Activated T-cell treated with anti-CD3 and anti-CD28 coated beads for 4 hours (primary cell): ENCODE data around the gene SNX14.

ENCODE experiments used
- DNase-seq: peaks from one replicate; pipeline ENCODE4 v3.0.0-alpha.2; 2020

SNX14 gene

DNA sequence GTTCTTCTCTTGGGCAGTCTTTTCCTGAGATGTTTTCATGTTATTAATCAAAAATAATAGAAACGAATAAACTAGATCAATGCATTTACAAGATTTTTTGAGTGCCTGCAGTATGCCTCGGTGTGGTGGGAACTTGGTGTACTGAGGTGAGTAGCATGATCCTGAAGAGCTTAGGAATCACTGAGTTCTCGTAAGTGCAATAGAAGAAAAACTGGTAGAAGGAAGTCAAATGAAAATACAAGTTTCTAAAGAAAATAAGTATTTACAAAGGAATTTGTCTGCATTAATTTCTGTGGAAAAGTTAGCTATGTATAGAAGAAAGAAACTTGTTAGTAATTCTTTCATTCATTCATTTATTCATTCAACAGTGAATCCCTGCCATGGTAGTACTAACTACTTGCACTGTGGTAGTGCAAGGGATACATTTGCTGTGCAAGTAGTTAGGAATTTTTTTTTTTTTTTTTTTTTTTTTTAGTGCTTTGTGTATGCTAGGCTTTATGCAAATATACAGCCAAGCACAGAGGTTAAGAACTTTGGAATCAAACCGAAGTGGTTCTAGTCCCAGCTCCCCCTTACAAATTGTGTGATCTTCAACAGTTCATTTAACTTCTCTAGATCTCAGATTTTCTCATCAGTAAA lies 129.9 kb downstream of the SNX14 start:
- DNase-seq: no peak

DNA sequence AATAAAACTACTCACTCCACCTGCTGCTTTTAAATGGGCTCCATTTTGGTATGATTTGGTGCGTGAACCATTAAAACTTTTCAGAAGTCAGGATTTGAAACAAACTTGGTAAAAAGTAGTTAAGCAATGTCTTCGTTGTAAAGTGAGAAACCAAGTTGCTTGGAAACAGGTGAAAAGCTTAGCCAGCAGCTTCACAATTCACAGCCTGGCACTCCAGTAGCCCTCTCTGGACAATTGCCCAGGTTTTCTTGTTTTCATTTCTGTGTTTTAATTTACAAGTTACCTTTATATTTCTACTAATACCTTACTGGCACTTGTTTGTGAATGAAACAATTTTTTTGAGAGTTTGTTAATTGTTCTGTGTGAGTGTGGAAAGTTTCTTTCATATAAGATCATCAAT lies 131.0 kb downstream of the SNX14 start:
- no peak for DNase-seq

DNA sequence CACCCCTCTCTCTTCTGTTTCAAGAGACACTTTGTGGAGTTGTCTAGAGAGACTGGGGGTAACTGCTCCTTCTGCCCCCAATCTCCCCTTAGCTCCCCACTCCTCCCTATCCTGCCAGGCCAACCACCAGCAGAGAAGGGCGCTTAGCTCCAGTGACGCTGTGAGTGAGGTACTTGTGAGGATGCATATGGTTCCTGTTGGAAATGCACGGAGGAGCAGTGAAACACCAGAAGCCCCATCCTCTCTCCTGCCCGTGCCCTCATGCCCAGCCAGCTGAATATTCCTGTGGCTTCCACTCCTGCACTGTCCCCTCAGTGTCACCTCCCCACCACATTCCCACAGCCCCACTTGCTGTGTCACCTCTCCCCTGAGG lies 131.9 kb downstream of the SNX14 start:
- DNase-seq: no peak

DNA sequence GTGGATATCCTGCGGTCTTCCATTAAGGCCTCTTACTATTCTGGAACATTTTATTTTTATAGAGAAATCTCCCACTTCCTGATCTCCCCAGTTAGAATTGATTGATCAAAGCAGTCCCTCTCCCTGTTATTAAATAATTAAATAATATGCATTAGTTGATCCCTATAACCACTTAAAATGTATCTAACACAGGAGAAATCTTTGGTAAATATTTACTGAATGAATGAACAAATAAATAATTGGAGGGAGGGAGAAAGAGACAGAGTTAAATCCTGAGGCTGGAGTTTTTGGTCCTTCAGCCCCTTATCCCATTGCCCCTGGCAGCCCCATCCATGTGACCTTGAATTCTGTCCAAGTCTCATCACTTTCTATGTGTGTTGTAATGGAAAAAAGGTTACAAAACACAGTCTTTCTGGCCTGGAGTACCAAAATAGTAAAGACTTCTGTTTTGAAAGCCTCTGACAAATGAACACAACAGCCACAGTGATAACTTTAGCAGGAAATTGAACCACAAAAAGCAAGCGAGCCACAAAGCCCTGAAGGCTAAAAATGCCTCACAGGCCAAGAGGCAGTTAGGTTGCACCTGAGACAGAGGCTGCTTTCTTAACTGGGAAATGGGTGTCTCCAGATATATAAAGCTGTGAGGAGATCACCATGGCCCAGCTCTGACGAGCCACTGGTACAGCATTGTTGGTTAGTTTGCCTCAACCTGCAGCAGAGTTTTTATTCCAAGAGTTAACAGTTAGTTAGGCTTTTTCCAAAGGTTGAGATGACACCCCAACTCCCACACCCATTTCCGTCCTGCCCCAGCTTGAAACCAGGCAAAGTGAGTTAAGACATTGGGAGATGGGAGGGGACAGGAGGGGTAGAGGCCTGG lies 132.5 kb downstream of the SNX14 start:
- DNase-seq: no peak

DNA sequence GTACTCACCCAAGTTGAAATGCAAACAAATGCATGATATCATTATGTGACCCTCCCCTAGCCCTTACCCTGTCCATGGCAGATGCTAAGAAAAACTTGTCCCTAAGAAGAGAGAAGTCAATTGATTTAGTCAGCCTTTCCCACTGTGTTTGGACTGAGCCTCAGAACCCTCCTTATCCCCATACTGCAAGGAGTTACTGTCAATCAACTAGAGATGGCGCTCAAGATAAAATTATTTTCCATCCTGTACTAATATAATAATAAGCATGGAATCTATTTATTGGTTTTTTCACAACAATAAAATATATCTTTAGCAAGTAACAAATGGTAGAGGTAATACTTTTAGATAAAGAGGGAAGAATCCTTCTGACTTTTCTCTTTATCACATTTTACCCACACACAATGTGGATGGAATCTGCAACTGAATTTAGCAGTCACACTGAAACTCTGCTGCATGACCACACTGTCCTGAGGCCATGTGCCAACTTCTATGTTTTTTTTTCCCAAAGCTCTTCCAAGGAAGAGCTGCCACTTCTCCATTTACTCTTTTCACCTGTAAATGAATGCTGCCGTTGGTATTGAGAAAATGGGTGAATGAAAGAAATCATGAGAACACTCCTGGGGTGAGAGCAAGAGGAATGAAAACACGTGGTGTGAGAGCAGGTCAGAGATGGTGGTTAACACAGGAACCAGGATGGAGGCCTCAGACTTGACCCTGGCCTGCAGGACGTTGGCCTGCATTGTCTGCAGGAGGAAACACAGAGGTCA lies 133.3 kb downstream of the SNX14 start:
- DNase-seq: no peak

DNA sequence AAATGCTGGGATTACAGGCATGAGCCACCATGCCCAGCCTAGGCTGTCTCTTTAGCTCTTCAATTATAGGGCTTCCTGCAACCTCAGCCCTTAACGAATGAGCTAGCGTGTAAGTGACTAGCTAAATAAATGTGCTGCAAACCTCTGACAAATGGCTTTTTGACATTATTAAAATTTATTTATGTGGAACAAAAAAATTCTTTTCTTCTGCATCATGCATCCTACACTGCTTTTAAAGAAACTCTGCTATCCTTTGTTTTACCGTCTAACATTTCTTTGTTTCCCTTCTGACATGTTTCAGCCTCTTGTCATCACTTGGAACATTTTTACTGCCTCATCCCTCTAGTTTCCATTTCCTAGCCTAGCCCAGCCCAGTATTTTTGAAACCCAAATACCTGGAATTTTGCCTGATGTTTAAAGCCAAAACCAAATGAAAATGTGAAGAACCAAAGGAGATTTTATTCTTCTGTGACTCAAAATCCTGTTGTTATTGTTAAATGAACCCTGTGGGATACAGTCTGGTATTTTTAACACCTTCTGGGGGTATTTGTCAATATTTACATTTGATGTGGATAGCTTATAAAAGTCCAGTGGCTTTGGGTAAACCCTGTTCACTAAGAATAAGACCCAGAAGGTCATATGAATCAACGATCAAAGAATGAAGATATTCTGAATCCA lies 134.3 kb downstream of the SNX14 start:
- no peak for DNase-seq

DNA sequence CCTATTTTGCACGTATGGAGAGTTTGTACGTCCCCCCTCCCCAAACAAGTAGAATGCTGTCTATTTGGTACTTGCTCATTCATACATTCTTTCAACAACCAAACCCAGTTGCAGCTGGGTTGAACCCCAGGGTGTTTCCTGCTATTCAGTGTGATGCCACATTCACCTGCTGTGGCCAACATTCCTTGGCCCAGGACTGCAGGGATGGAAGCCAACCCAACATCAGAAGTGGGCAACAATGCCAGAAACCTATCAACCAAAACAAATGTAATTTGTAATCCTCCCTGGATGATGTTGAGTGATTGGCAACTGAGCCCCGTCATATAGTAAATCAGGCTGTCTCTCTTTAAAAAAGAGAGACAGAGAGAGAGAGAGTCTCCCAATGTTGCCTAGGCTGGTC lies 134.9 kb downstream of the SNX14 start:
- no peak for DNase-seq

DNA sequence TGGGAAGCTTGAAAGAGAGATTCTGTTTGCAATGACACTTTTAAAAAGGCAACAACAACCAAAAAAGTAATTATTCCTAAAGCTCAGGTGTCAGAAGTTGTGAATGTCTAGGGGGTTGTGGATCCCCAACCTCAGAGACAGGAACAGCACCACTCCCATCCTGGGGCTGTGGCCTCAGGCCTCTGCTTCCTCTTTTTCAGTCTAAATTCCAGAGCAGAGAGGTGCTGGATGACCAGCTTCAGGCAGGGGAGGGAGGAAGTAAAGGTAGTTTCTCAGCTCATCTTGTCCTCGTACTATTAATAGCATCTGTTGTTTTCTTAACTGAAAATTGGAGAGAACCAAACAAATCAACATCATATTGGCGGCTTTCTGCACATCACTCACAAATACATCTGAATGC lies 135.5 kb downstream of the SNX14 start:
- no peak for DNase-seq

DNA sequence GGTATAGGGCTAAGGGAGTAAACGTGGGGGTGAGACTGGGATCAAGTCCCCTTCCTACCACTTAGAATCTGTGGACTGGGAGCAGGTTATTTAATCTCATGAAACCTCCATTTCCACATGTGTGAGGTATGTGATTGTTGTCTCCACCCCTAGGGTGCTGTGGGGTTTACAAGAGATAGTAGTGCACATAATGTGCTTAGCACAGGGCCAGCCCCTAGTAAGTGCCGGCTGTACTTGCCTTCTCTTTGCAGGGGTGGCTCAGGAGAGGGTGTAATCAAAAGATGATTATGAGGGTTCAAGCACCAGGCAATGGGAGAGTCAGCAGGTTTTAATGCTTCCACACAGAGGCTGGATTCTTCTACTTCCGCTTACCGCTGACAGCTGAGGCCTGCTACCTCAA lies 136.9 kb downstream of the SNX14 start:
- no peak for DNase-seq
